Neuronal stem cell (in vitro differentiated cells): ENCODE measurements around the gene ADAMTS17.
A peak's percentile ranks its signal among the peaks of the same experiment; 100 is the strongest.

Experiments used
- DNase-seq: peaks from one replicate; pipeline ENCODE4 v3.0.0-alpha.2; 2013; ENCODE audit warnings: low spot score
- H2AFZ ChIP-seq: one replicate; pipeline ENCODE4 v1.6.1; 2013; ENCODE audit warnings: mild to moderate bottlenecking, low read length, inconsistent platforms
- H2AK5ac ChIP-seq: 2 replicates; pipeline ENCODE4 v1.6.1; 2013; ENCODE audit warnings: low read depth, mild to moderate bottlenecking, inconsistent platforms, low read length, moderate library complexity, mixed read lengths
- H2BK120ac ChIP-seq: 2 replicates; pipeline ENCODE4 v1.6.1; 2013; ENCODE audit warnings: low read depth, mild to moderate bottlenecking, inconsistent platforms, low read length, moderate library complexity, mixed read lengths
- H2BK12ac ChIP-seq: one replicate; pipeline ENCODE4 v1.6.1; 2013; ENCODE audit warnings: low read length, inconsistent platforms
- H2BK15ac ChIP-seq: 2 replicates; pipeline ENCODE4 v1.6.1; 2013; ENCODE audit warnings: mild to moderate bottlenecking, low read length, inconsistent platforms, mixed read lengths
- H2BK5ac ChIP-seq: one replicate; pipeline ENCODE4 v1.6.1; 2013; ENCODE audit warnings: inconsistent platforms, mild to moderate bottlenecking, low read length, moderate library complexity
- H3K14ac ChIP-seq: one replicate; pipeline ENCODE4 v1.6.1; 2013; ENCODE audit warnings: low read length, inconsistent platforms
- H3K18ac ChIP-seq: 2 replicates; pipeline ENCODE4 v1.6.1; 2013; ENCODE audit warnings: low read length, inconsistent platforms
- H3K23ac ChIP-seq: 2 replicates; pipeline ENCODE4 v1.6.1; 2013; ENCODE audit warnings: low read depth, mild to moderate bottlenecking, mixed read lengths, low read length, inconsistent platforms; ENCODE audit not compliant: poor library complexity
- H3K27ac ChIP-seq: replicated peaks from 3 replicates; pipeline ENCODE4 v1.5.1; 2013; ENCODE audit warnings: low read length, inconsistent platforms
- H3K27me3 ChIP-seq, 3 experiments: 2 replicates each; pipeline ENCODE4 v1.6.1; 2013; ENCODE audit warnings: low read length in 3 of 3, mild to moderate bottlenecking in 2 of 3, inconsistent platforms in 1 of 3, low read depth in 1 of 3, mixed read lengths in 1 of 3, moderate library complexity in 1 of 3; ENCODE audit not compliant: control insufficient read depth in 3 of 3, insufficient read depth in 3 of 3
- H3K36me3 ChIP-seq, 2 donors: replicated peaks in 1 of 2; 2 replicates each; pipeline ENCODE4 v1.6.1; 2013; ENCODE audit warnings: low read length in 2 of 2; ENCODE audit not compliant: control insufficient read depth in 2 of 2, insufficient read depth in 2 of 2
- H3K4ac ChIP-seq: 2 replicates; pipeline ENCODE4 v1.6.1; 2013; ENCODE audit warnings: inconsistent platforms, mild to moderate bottlenecking, low read length, moderate library complexity
- H3K4me1 ChIP-seq, 2 donors: 1 replicate in 1 of 2; 2 replicates in 1 of 2; pipeline ENCODE4 v1.6.1; 2013; ENCODE audit warnings: low read length in 2 of 2, low read depth in 1 of 2; ENCODE audit not compliant: control insufficient read depth in 2 of 2, insufficient read depth in 1 of 2
- H3K4me2 ChIP-seq: one replicate; pipeline ENCODE4 v1.6.1; 2013; ENCODE audit warnings: mild to moderate bottlenecking, low read length, inconsistent platforms; ENCODE audit not compliant: insufficient read depth, poor library complexity, severe bottlenecking
- H3K4me3 ChIP-seq, 2 donors: 2 replicates each; pipeline ENCODE4 v1.5.1; 2013; ENCODE audit warnings: low read length in 2 of 2, mild to moderate bottlenecking in 2 of 2, inconsistent platforms in 1 of 2, moderate library complexity in 1 of 2
- H3K79me1 ChIP-seq: one replicate; pipeline ENCODE4 v1.6.1; 2013; ENCODE audit warnings: low read depth, mild to moderate bottlenecking, inconsistent platforms, low read length, moderate library complexity
- H3K9ac ChIP-seq: one replicate; pipeline ENCODE4 v1.6.1; 2013; ENCODE audit warnings: mild to moderate bottlenecking, low read depth, low read length, inconsistent platforms; ENCODE audit not compliant: poor library complexity
- H3K9me3 ChIP-seq, 2 donors: replicated peaks in 1 of 2; 2 replicates each; pipeline versions ENCODE3 to v1.6.1; 2013; ENCODE audit warnings: low read length in 2 of 2, mild to moderate bottlenecking in 2 of 2, inconsistent platforms in 1 of 2, low read depth in 1 of 2, mixed read lengths in 1 of 2, moderate library complexity in 1 of 2; ENCODE audit not compliant: control insufficient read depth in 2 of 2, insufficient read depth in 1 of 2
- H4K8ac ChIP-seq: one replicate; pipeline ENCODE4 v1.6.1; 2013; ENCODE audit warnings: low read depth, mild to moderate bottlenecking, inconsistent platforms, low read length, moderate library complexity
- H4K91ac ChIP-seq: one replicate; pipeline ENCODE4 v1.6.1; 2013; ENCODE audit warnings: low read length, low read depth, mild to moderate bottlenecking, inconsistent platforms; ENCODE audit not compliant: poor library complexity
- WGBS, 2 donors: extraction: QIAGEN DNeasy Blood & Tissue Kit; methylation state at CpG; one replicate each; pipeline ENCODE4 v1.1.7; 2013; ENCODE audit warnings: missing lambda C conversion rate in 2 of 2, mixed read lengths in 1 of 2; ENCODE audit not compliant: insufficient read length in 2 of 2, insufficient replicate concordance in 1 of 2; ENCODE audit errors: extremely low coverage in 2 of 2; 5-methylcytosine and 5-hydroxymethylcytosine counted together

ADAMTS17 gene

GRCh38 chr15:100276506-100276905, 65.3 kb downstream of the ADAMTS17 start:
- Histone ChIP-seq H3K9ac (no peak overlapping the region), H2BK5ac (no peak overlapping the region), H3K4ac (no peak overlapping the region), H3K27ac (no peak overlapping the region), H3K23ac (no peak overlapping the region), H3K4me2 (no peak overlapping the region), H3K18ac (no peak overlapping the region), H2AFZ (no peak overlapping the region), H4K91ac (no peak overlapping the region), H2AK5ac (no peak overlapping the region), H2BK15ac (no peak overlapping the region), H4K8ac (no peak overlapping the region), H3K27me3 (no peaks in the 10 kb centered on the region), H2BK120ac (no peak overlapping the region), H3K14ac (no peak overlapping the region), H3K4me1 (no peaks in the 10 kb centered on the region), H3K9me3 (no peaks in the 10 kb centered on the region), H3K36me3 (no peaks in the 10 kb centered on the region), H3K4me3 (no peak overlapping the region), H2BK12ac (no peak overlapping the region), H3K79me1 (peaks cover 2% of the 10 kb centered on the region)
- DNase-seq: no peak
- no CpG with 5 or more reads among the region's 8 CpGs for WGBS, 2 donors

GRCh38 chr15:100275641-100276040, 66.1 kb downstream of the ADAMTS17 start:
- H3K23ac ChIP-seq: no peak overlapping the region
- no peak for DNase-seq
- WGBS, 2 donors: no CpG with 5 or more reads among the region's 6 CpGs

GRCh38 chr15:100269831-100270230, 71.9 kb downstream of the ADAMTS17 start:
- Histone ChIP-seq H2AK5ac (no peak overlapping the region), H3K14ac (no peak overlapping the region), H3K23ac (no peak overlapping the region), H4K8ac (no peak overlapping the region), H3K36me3 (no peaks in the 10 kb centered on the region), H2BK120ac (no peak overlapping the region), H2AFZ (no peak overlapping the region), H3K4me1 (no peaks in the 10 kb centered on the region), H3K4ac (no peak overlapping the region), H3K9ac (no peak overlapping the region), H3K79me1 (no peaks in the 10 kb centered on the region), H3K27me3 (no peaks in the 10 kb centered on the region), H3K27ac (no peak overlapping the region), H3K4me3 (no peak overlapping the region), H2BK15ac (no peak overlapping the region), H3K18ac (no peak overlapping the region), H2BK5ac (no peak overlapping the region), H3K9me3 (no peaks in the 10 kb centered on the region), H2BK12ac (no peak overlapping the region), H3K4me2 (no peak overlapping the region), H4K91ac (no peak overlapping the region)
- DNase-seq: no peak
- no CpG with 5 or more reads among the region's 3 CpGs for WGBS, 2 donors

More at GRCh38 chr15:100275641-100276040, 66.1 kb downstream of the ADAMTS17 start:
- no peak overlapping the region for H4K91ac ChIP-seq
- H2BK5ac ChIP-seq: no peak overlapping the region
- H2BK12ac ChIP-seq: no peak overlapping the region
- no peak overlapping the region for H2BK15ac ChIP-seq
- peak overlapping the region; percentile 66 for H3K18ac ChIP-seq
- no peak overlapping the region for H3K4me3 ChIP-seq
- H3K9ac ChIP-seq: no peak overlapping the region
- no peak overlapping the region for H3K4me2 ChIP-seq
- H2AFZ ChIP-seq: no peak overlapping the region
- no peaks in the 10 kb centered on the region for H3K36me3 ChIP-seq
- H4K8ac ChIP-seq: peak overlapping the region; percentile 65
- peaks cover 2% of the 10 kb centered on the region for H3K79me1 ChIP-seq
- no peak overlapping the region for H3K4ac ChIP-seq
- no peaks in the 10 kb centered on the region for H3K27me3 ChIP-seq
- no peak overlapping the region for H3K14ac ChIP-seq
- no peak overlapping the region for H2AK5ac ChIP-seq
- H2BK120ac ChIP-seq: no peak overlapping the region
- no peaks in the 10 kb centered on the region for H3K4me1 ChIP-seq
- no peaks in the 10 kb centered on the region for H3K9me3 ChIP-seq
- H3K27ac ChIP-seq: no peak overlapping the region

DNA sequence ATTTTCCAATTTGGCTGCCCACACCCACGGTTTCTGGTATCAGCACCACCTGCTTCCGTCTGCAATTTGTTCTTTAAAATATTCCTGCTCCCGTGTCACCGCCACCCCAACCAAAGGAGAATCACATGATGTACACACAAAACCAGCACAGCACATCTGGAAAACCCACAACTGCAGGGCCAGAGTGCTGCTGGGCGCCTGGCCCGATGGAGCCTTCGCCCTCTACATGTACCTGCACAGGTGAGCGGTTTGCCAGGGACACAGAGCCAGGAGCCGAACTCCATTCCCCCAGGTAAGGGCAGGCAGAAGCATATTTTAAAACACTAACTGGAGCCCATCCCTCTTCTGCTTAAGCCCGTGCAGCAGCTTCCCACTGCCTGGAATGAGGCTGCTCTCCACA, 75.6 kb downstream of the ADAMTS17 start:
- peaks cover 0 to 5% (median 0%) of the 10 kb centered on the region in 3 experiments for H3K27me3 ChIP-seq
- H2BK15ac ChIP-seq: no peak overlapping the region
- no peak overlapping the region for H3K27ac ChIP-seq
- H3K4me2 ChIP-seq: no peak overlapping the region
- no peak overlapping the region for H4K8ac ChIP-seq
- no peak overlapping the region for H2BK12ac ChIP-seq
- H3K9ac ChIP-seq: no peak overlapping the region
- H3K4me3 ChIP-seq: no peak overlapping the region
- H2AFZ ChIP-seq: no peak overlapping the region
- H3K18ac ChIP-seq: no peak overlapping the region
- H2BK120ac ChIP-seq: no peak overlapping the region
- no CpG with 5 or more reads among the region's 10 CpGs for WGBS, 2 donors
- H3K14ac ChIP-seq: no peak overlapping the region
- no peak for DNase-seq
- no peak overlapping the region for H3K4ac ChIP-seq
- H2BK5ac ChIP-seq: no peak overlapping the region
- H3K79me1 ChIP-seq: no peaks in the 10 kb centered on the region
- no peaks in the 10 kb centered on the region for H3K36me3 ChIP-seq
- no peak overlapping the region for H4K91ac ChIP-seq
- no peak overlapping the region for H3K23ac ChIP-seq
- no peak overlapping the region for H2AK5ac ChIP-seq
- H3K4me1 ChIP-seq: no peaks in the 10 kb centered on the region
- H3K9me3 ChIP-seq: no peaks in the 10 kb centered on the region
